Measurements from ENCODE around the gene THAP9. TPM values are rescaled to one million over a fixed set of nuclear protein-coding genes. Genes with fewer than 3 reads are reported as not detected.

Gene THAP9
- total RNA-seq, 4 donors from 2014 or later: 2.1 to 9.0 (median 3.9) TPM

DNA sequence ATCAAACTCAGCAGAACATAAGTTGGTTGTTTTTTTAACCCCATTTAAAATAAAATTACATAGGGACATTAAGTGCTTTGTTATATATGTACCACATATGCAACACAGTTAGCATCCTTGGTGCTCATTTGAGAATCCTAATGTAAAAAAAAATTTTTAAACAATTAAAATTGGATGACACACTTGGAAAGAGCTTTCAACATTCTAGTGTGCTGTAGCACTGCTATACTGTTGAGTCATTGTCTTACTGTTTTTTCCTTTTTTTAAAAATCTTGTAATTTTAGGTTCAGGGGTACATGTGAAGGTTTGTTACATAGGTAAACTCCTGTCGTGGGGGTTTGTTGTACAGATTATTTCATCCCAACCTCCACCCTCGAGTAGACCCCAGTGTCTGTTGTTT lies 12.8 kb downstream of the THAP9 start:
- TF ChIP-seq, protein P1, sequence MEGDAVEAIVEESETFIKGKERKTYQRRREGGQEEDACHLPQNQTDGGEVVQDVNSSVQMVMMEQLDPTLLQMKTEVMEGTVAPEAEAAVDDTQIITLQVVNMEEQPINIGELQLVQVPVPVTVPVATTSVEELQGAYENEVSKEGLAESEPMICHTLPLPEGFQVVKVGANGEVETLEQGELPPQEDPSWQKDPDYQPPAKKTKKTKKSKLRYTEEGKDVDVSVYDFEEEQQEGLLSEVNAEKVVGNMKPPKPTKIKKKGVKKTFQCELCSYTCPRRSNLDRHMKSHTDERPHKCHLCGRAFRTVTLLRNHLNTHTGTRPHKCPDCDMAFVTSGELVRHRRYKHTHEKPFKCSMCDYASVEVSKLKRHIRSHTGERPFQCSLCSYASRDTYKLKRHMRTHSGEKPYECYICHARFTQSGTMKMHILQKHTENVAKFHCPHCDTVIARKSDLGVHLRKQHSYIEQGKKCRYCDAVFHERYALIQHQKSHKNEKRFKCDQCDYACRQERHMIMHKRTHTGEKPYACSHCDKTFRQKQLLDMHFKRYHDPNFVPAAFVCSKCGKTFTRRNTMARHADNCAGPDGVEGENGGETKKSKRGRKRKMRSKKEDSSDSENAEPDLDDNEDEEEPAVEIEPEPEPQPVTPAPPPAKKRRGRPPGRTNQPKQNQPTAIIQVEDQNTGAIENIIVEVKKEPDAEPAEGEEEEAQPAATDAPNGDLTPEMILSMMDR (IDR thresholded peaks at IDR 0.05; ENCODE audit: low read depth): no peak

DNA sequence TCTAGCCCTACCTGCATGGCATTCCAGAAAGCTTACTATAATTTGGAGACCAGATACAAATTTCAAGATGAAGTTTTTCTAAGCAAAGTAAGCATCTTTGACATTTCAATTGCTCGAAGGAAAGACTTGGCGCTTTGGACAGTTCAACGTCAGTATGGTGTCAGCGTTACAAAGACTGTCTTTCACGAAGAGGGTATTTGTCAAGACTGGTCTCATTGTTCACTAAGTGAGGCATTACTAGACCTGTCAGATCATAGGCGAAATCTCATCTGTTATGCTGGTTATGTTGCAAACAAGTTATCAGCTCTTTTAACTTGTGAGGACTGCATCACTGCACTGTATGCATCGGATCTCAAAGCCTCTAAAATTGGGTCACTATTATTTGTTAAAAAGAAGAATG lies 17.6 kb downstream of the THAP9 start:
- TF ChIP-seq, protein P1 (IDR thresholded peaks at IDR 0.05; ENCODE audit: low read depth): no peak

DNA sequence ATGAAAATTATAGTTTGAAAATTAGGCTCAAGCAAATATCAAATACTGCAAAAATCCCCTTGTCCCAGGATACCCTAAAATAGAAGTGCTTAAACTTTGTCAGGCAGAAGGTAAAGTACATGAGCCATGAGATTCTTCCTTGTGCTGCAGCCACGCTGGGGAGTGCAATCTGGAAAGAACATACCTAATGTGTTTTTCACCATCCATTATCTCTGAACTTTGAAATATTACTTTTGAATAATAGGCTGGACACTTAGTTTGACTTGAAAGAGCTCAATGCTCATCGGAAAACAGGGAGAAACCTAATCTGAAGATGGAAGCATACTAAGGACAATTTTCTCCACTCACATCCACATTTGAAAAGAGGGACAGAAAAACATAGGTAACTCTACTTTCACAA lies 18.9 kb downstream of the THAP9 start:
- TF ChIP-seq, protein P1 (IDR thresholded peaks at IDR 0.05; ENCODE audit: low read depth): no peak

DNA sequence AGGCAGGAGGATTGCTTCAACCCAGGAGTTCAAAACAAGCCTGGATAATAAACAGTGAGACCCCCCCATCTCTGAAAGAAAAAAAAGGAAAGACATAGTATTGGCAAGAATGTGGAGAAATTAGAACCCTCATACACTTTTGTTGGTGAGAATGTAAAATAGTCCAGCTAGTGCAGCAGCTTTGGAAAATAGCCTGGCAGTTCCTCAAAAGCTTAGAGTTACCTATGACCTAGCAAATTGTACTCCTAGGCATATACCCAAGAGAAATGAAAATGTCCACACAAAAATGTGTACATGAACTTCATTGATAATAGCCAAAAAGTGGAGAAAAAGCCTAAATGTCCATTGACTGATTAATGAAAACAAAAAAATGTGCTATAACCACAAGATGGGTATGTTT lies 21.3 kb downstream of the THAP9 start:
- TF ChIP-seq, protein P1 (IDR thresholded peaks at IDR 0.05; ENCODE audit: low read depth): no peak

DNA sequence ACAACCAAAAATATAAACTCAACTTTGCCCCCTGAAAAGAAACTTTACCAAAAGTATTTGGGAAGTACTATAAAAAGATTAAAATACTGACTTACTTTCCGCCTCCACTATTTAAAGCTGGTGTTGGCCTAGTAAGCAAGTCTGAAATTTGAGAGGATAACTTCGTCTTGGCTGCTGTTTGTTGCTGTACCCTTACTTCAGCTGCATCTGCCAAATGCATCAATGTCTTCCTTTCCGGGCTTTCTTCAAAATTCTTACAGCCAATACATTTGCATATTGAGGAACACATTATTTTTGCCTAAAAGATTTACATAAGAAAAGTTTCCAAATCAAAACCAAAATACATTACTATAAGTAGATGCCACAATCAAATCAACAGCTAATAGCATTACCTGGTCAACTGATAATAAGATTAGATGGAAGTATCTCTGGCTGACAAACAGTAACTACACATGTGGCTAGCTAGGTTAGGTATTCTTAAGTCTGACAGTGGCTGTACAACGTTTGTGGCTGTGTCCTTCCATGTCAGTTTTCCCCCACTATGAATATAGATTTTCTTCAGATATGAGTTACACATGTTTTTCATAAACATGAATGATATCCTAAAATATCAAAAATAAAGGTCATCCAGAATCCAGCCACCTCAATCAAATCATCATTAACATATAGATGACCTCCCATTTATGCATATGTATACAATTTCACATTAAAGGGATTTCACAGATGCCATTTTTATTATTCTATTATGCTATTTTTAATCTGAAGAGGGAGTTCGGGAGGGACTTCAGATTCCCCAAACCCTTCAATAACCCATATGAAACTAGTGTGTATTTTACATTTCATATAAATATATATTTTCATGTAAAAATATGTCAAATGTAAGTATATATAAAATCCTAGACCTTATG lies 30.6 kb downstream of the THAP9 start:
- TF ChIP-seq, protein P1 (IDR thresholded peaks at IDR 0.05; ENCODE audit: low read depth): no peak

DNA sequence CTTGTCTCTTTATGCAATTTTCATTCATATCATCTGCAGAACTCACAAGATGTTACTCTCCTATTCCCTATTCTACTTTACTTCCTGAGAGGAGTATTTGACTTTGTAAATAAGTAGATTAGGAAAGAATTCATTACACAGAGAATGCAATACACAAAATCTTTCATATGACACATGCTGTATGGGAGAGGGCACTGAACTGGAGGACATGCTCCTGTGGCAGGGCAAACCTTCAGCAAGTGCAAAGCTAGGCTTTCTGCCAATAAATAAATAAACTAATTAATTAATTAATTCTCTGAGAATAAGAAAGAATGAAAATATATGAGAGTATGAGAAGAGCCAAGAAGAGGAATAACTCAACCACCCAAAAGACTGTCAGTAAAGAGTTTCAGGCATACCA lies 33.9 kb downstream of the THAP9 start:
- TF ChIP-seq, protein P1 (IDR thresholded peaks at IDR 0.05; ENCODE audit: low read depth): no peak

DNA sequence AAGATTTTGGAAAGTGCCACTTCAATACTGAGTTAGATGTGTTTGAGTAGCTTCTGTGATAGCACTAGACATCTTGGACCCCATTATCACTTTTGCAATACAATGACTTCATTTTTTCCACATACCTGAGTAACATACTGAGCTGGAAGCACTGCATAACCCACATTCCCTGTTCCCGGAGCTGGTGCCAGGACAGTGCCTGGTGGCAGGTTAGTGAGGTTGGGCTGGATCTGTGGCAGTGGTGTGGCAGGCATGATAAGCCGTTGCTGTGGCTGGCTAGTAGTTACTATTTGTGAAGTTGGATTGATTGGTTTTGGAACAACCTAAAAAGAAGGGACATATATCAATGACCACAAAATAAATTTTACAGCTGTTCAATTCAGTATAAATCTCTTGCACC lies 38.9 kb downstream of the THAP9 start:
- TF ChIP-seq, protein P1 (IDR thresholded peaks at IDR 0.05; ENCODE audit: low read depth): no peak

Measured in subcutaneous adipose tissue (tissue), 4 donors.